ENCODE data around the gene HSD3B1. TPM values are rescaled to one million over a fixed set of nuclear protein-coding genes. Genes with fewer than 3 reads are reported as not detected.

HSD3B1 gene
- polyA plus RNA-seq, 1 of the 3 experiments (the other 2 are of a cell fraction) = not detected

DNA sequence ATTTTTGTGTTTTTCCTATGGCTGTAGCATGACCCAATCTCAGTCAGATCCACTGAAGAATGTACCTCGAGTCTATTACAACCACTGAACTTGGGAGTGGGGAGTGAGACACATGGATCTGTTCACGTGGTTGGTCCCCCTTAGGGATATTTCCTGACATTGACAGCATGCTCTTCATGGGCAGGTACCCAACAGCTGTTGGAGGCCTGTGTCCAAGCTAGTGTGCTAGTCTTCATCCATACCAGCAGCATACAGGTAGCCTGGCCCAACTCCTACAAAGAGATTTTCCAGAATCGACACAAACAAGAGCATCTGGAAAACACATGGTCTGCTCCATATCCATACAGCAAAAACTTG, 34.2 kb upstream of the HSD3B1 start:
- CTCF ChIA-PET = no interaction called here
- POLR2A ChIA-PET = no interaction called here
- no peaks in the 10 kb centered on the region for H3K9me2 ChIP-seq
- no peak overlapping the region for H3K27ac ChIP-seq (ENCODE audit: low read depth in 2 of 2, low read length in 1 of 2)
- no peak overlapping the region for H3K4me3 ChIP-seq (ENCODE audit: low read depth in 2 of 2, low read length in 1 of 2)
- no peaks in the 10 kb centered on the region for H3K9me3 ChIP-seq
- TF ChIP-seq NRF1 (IDR thresholded peaks at IDR 0.05; ENCODE audit: low read depth, low read length) (no peak), RCOR1 (IDR thresholded peaks at IDR 0.05; ENCODE audit: low read length) (no peak), EZH2phosphoT487 (IDR thresholded peaks at IDR 0.05; ENCODE audit: borderline replicate concordance, low read depth) (no peak), MEF2A (IDR thresholded peaks at IDR 0.05; ENCODE audit: borderline replicate concordance, low read depth) (no peak), RFX5 (IDR thresholded peaks at IDR 0.05; ENCODE audit: low read length) (no peak)
- no peaks in the 10 kb centered on the region for H3F3A ChIP-seq (replicated peaks; ENCODE audit: insufficient read depth)
- H3K9ac ChIP-seq = no peak overlapping the region
- H3K4me1 ChIP-seq (ENCODE audit: control insufficient read depth in 1 of 2, insufficient read depth in 2 of 2, low read depth in 1 of 2, low read length in 1 of 2) = no peaks in the 10 kb centered on the region
- H3K79me2 ChIP-seq (ENCODE audit: insufficient read depth) = no peaks in the 10 kb centered on the region
- H3K36me3 ChIP-seq (replicated peaks in 1 of 2; ENCODE audit: control insufficient read depth in 1 of 2, insufficient read depth in 2 of 2, low read length in 1 of 2) = no peaks in the 10 kb centered on the region
- no peak overlapping the region for H3K4me2 ChIP-seq
- no peak for DNase-seq
- H4K20me1 ChIP-seq (ENCODE audit: insufficient read depth) = no peaks in the 10 kb centered on the region
- WGBS (ENCODE audit: low lambda C conversion rate) = 0% methylated on average over 3 of the region's 3 CpGs
- no peak overlapping the region for H2AFZ ChIP-seq (ENCODE audit: low read depth)
- H3K27me3 ChIP-seq (ENCODE audit: insufficient read depth) = peaks cover 27% of the 10 kb centered on the region; the same call in 1 of the 2 replicates

- DNase-seq = peak; percentile 29
- no peak for TF ChIP-seq MEF2A (IDR thresholded peaks at IDR 0.05; ENCODE audit: borderline replicate concordance, low read depth)
- TF ChIP-seq POLR2AphosphoS5 (IDR thresholded peaks at IDR 0.05; ENCODE audit: low read depth, low read length) = no peak
- no peak for TF ChIP-seq JUND (IDR thresholded peaks at IDR 0.05)
- TF ChIP-seq EP300 (IDR thresholded peaks at IDR 0.05; ENCODE audit: borderline replicate concordance in 1 of 2, low read depth in 1 of 2, low read length in 1 of 2) = no peak
- TF ChIP-seq FOXJ3 (CRISPR knock-in tag; IDR thresholded peaks at IDR 0.05) = no peak
- no peak for TF ChIP-seq TEAD4 (IDR thresholded peaks at IDR 0.05; ENCODE audit: borderline replicate concordance, insufficient read depth)
- TF ChIP-seq NRF1 (IDR thresholded peaks at IDR 0.05; ENCODE audit: low read depth, low read length) = no peak
- TF ChIP-seq RAD21 (IDR thresholded peaks at IDR 0.05; ENCODE audit: low read length) = peak; percentile 53
- TF ChIP-seq, protein P1, sequence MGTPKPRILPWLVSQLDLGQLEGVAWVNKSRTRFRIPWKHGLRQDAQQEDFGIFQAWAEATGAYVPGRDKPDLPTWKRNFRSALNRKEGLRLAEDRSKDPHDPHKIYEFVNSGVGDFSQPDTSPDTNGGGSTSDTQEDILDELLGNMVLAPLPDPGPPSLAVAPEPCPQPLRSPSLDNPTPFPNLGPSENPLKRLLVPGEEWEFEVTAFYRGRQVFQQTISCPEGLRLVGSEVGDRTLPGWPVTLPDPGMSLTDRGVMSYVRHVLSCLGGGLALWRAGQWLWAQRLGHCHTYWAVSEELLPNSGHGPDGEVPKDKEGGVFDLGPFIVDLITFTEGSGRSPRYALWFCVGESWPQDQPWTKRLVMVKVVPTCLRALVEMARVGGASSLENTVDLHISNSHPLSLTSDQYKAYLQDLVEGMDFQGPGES (IDR thresholded peaks at IDR 0.05; ENCODE audit: low read depth, low read length) = no peak
- no peak for TF ChIP-seq ELF1 (IDR thresholded peaks at IDR 0.05)
- TF ChIP-seq FOXM1 (IDR thresholded peaks at IDR 0.05; ENCODE audit: low read depth) = no peak
- TF ChIP-seq CTCF (IDR thresholded peaks at IDR 0.05) = peak; percentile 61
- TF ChIP-seq RXRA (IDR thresholded peaks at IDR 0.05; ENCODE audit: borderline replicate concordance, low read depth) = no peak
- TF ChIP-seq RCOR1 (IDR thresholded peaks at IDR 0.05; ENCODE audit: low read length) = no peak
- peak; percentile 37; the same call in 1 of the 2 replicates for TF ChIP-seq SMC3 (IDR thresholded peaks at IDR 0.05; ENCODE audit: low read depth, low read length)
- H3K9me2 ChIP-seq = no peaks in the 10 kb centered on the region
- no peak overlapping the region for H3K9ac ChIP-seq
- ChIA-PET POLR2A (no interaction called here), CTCF (interaction anchor here (0.6 to 1.9 kb wide), 8 partner anchors 9 to 199 kb away, joined by 3 to 16 read pairs (median 4); no protein-coding TSS in a partner anchor)
- H3K4me1 ChIP-seq (ENCODE audit: control insufficient read depth in 1 of 2, insufficient read depth in 2 of 2, low read depth in 1 of 2, low read length in 1 of 2) = no peaks in the 10 kb centered on the region
- H4K20me1 ChIP-seq (ENCODE audit: insufficient read depth) = no peaks in the 10 kb centered on the region
- peaks cover 32% of the 10 kb centered on the region; the same call in 1 of the 2 replicates for H3K27me3 ChIP-seq (ENCODE audit: insufficient read depth)
- H3K79me2 ChIP-seq (ENCODE audit: insufficient read depth) = no peaks in the 10 kb centered on the region
- H3K4me3 ChIP-seq (ENCODE audit: low read depth in 2 of 2, low read length in 1 of 2) = no peak overlapping the region
- H3K4me2 ChIP-seq = no peak overlapping the region
- H3K36me3 ChIP-seq (replicated peaks in 1 of 2; ENCODE audit: control insufficient read depth in 1 of 2, insufficient read depth in 2 of 2, low read length in 1 of 2) = no peaks in the 10 kb centered on the region
- no peak overlapping the region for H2AFZ ChIP-seq (ENCODE audit: low read depth)
- no peaks in the 10 kb centered on the region for H3F3A ChIP-seq (replicated peaks; ENCODE audit: insufficient read depth)
- H3K9me3 ChIP-seq = no peaks in the 10 kb centered on the region
- H3K27ac ChIP-seq (ENCODE audit: low read depth in 2 of 2, low read length in 1 of 2) = no peak overlapping the region
- 7% methylated on average over 8 of the region's 9 CpGs for WGBS (ENCODE audit: low lambda C conversion rate)
These were observed 31.1 kb upstream of the HSD3B1 start for GRCh38 chr1:119475866-119476439.
